ENCODE measurements around the gene DBN1.
A peak's percentile ranks its signal among the peaks of the same experiment; 100 is the strongest.

GRCh38 chr5:177491429-177491945, 18.1 kb upstream of the DBN1 start:
- peak; percentile 49 to 88 (median 68) for TF ChIP-seq CTCF (IDR thresholded peaks at IDR 0.05)
- no peak for TF ChIP-seq POLR2A (IDR thresholded peaks at IDR 0.05)
